ENCODE measurements around the gene MMRN2.
"Not testable (repeated sequence)": the region's sequence is repeated elsewhere in the genome, so short reads cannot be mapped to it uniquely, and the experiment has no call there.

- TF ChIP-seq, protein P1, sequence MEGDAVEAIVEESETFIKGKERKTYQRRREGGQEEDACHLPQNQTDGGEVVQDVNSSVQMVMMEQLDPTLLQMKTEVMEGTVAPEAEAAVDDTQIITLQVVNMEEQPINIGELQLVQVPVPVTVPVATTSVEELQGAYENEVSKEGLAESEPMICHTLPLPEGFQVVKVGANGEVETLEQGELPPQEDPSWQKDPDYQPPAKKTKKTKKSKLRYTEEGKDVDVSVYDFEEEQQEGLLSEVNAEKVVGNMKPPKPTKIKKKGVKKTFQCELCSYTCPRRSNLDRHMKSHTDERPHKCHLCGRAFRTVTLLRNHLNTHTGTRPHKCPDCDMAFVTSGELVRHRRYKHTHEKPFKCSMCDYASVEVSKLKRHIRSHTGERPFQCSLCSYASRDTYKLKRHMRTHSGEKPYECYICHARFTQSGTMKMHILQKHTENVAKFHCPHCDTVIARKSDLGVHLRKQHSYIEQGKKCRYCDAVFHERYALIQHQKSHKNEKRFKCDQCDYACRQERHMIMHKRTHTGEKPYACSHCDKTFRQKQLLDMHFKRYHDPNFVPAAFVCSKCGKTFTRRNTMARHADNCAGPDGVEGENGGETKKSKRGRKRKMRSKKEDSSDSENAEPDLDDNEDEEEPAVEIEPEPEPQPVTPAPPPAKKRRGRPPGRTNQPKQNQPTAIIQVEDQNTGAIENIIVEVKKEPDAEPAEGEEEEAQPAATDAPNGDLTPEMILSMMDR (IDR thresholded peaks at IDR 0.05 in 2 of 3, conservative IDR thresholded peaks at IDR 0.05 in 1 of 3; ENCODE audit: borderline replicate concordance in 1 of 3, insufficient read depth in 1 of 3, low read depth in 2 of 3, low read length in 2 of 3) = not testable (repeated sequence)
- TF ChIP-seq POLR2A (IDR thresholded peaks at IDR 0.05; ENCODE audit: borderline replicate concordance, extremely low read depth, insufficient read depth, insufficient read length); ATF3 (IDR thresholded peaks at IDR 0.05); CEBPB (IDR thresholded peaks at IDR 0.05; ENCODE audit: low read depth); ZNF274 (IDR thresholded peaks at IDR 0.05; ENCODE audit: low read depth, low read length); EZH2phosphoT487 (IDR thresholded peaks at IDR 0.05; ENCODE audit: borderline replicate concordance): not testable (repeated sequence)
- TF ChIP-seq, protein P2, sequence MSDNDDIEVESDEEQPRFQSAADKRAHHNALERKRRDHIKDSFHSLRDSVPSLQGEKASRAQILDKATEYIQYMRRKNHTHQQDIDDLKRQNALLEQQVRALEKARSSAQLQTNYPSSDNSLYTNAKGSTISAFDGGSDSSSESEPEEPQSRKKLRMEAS (IDR thresholded peaks at IDR 0.05) = not testable (repeated sequence)
Measured at GRCh38 chr10:86978457-86978856, 21.0 kb upstream of the MMRN2 start.
